ENCODE data around the gene ABTB2. TPM values are rescaled to one million over a fixed set of nuclear protein-coding genes. Genes with fewer than 3 reads are reported as not detected.

Gene ABTB2
- total RNA-seq, 1 experiment from 2014 or later = 46.3 TPM

DNA sequence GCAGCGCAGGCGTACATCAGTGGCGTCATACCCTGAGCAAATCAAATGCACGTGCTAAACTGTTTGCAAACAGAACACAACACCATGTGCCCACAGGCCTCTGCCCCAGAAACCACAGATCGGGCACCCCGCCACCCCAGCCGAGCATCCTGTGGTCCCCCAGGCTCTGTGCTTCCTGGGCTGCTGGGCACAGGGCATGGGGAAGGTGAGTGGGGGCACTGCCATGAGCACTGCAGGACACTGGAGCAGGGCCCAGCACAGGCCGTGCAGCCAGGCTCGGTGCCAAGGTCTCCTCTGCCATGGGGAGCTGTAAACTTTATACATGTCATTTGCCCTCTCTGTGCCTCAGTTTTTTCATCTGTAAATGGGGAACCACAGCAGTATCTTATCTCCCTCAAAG lies 189.8 kb downstream of the ABTB2 start:
- no peak overlapping the region for H3K27ac ChIP-seq (ENCODE audit: low read depth, low read length, poor library complexity, severe bottlenecking)
- POLR2A ChIA-PET (ENCODE audit: low non-redundant PET) = no interaction called here
- no peak overlapping the region for H3K4me3 ChIP-seq (ENCODE audit: low read depth, low read length, poor library complexity, severe bottlenecking)
- no TSS peak for BruUV-seq (replicated peaks)
- intact Hi-C loops (cut with micrococcal nuclease; ENCODE audit: unreplicated experiment) = no loop called here
- CTCF ChIA-PET = no interaction called here
- no peaks in the 10 kb centered on the region for H3K27me3 ChIP-seq (replicated peaks; ENCODE audit: insufficient read depth, low read depth, low read length, poor library complexity)
- peaks cover 6% of the 10 kb centered on the region for H3K36me3 ChIP-seq (ENCODE audit: insufficient read depth, low read length, poor library complexity, severe bottlenecking)
- H3K4me1 ChIP-seq (ENCODE audit: insufficient read depth, low read length, poor library complexity, severe bottlenecking) = no peaks in the 10 kb centered on the region
- no peaks in the 10 kb centered on the region for H3K9me3 ChIP-seq (ENCODE audit: low read depth, low read length, poor library complexity, severe bottlenecking)
- no peak for DNase-seq (ENCODE audit: low spot score)
- TF ChIP-seq EZH2 (IDR thresholded peaks at IDR 0.05; ENCODE audit: borderline replicate concordance, low read depth, low read length, poor library complexity, severe bottlenecking) = no peak
- TF ChIP-seq, protein P1, sequence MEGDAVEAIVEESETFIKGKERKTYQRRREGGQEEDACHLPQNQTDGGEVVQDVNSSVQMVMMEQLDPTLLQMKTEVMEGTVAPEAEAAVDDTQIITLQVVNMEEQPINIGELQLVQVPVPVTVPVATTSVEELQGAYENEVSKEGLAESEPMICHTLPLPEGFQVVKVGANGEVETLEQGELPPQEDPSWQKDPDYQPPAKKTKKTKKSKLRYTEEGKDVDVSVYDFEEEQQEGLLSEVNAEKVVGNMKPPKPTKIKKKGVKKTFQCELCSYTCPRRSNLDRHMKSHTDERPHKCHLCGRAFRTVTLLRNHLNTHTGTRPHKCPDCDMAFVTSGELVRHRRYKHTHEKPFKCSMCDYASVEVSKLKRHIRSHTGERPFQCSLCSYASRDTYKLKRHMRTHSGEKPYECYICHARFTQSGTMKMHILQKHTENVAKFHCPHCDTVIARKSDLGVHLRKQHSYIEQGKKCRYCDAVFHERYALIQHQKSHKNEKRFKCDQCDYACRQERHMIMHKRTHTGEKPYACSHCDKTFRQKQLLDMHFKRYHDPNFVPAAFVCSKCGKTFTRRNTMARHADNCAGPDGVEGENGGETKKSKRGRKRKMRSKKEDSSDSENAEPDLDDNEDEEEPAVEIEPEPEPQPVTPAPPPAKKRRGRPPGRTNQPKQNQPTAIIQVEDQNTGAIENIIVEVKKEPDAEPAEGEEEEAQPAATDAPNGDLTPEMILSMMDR (conservative IDR thresholded peaks at IDR 0.05; ENCODE audit: low read depth, low read length) = no peak

DNA sequence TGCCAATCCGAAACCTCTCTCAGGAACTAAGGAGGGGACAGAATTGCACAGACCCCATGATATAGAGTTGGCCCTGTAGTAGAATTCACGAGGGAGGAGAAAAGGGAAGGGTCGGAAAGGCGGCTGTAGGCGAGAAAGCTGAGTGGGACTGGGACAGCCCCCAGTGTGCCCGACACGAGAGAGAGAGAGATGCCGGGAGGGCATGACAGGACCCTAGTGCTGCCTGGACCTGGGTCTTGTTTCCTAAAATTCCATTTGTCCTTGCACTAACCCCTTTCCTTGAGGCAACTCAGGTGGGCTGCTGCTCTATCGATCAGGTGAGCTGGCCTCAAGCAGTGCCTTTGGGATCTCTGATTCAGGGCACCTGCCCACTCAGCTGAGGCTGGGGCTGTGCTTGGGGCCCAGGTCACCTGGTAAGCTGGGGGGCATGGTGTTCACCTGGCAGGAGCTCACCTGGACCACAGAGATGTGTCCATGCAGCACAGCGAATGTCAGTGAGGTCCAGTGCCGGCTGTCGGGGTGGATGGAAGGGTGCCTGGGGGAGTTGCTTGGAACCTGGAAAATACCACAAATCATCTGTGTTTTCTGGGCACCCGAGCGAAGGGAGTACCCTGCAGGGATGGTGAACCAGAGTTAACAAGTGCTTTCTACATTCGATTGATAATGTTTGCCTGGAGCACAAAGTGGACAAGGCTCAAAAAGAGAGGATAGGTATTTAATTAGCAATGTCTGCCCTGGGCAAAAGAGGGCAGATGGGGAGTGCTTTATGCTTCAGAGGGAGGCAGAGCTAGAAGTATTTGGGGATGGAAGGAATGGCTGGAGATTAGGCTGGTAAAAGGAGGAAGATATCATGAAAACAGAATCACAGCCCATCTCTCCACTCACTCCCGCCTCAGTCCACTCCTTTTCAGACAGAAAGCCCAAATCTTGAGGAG lies 190.7 kb downstream of the ABTB2 start:
- Histone ChIP-seq H3K4me3 (ENCODE audit: low read depth, low read length, poor library complexity, severe bottlenecking) (no peak overlapping the region), H3K27me3 (replicated peaks; ENCODE audit: insufficient read depth, low read depth, low read length, poor library complexity) (no peaks in the 10 kb centered on the region), H3K36me3 (ENCODE audit: insufficient read depth, low read length, poor library complexity, severe bottlenecking) (peaks cover 14% of the 10 kb centered on the region), H3K27ac (ENCODE audit: low read depth, low read length, poor library complexity, severe bottlenecking) (no peak overlapping the region), H3K9me3 (ENCODE audit: low read depth, low read length, poor library complexity, severe bottlenecking) (no peaks in the 10 kb centered on the region), H3K4me1 (ENCODE audit: insufficient read depth, low read length, poor library complexity, severe bottlenecking) (no peaks in the 10 kb centered on the region)
- ChIA-PET CTCF (no interaction called here), POLR2A (ENCODE audit: low non-redundant PET) (no interaction called here)
- no peak for DNase-seq (ENCODE audit: low spot score)
- TF ChIP-seq EZH2 (IDR thresholded peaks at IDR 0.05; ENCODE audit: borderline replicate concordance, low read depth, low read length, poor library complexity, severe bottlenecking) = no peak
- TF ChIP-seq, protein P1 (conservative IDR thresholded peaks at IDR 0.05; ENCODE audit: low read depth, low read length) = no peak
- no TSS peak for BruUV-seq (replicated peaks)
- intact Hi-C loops (cut with micrococcal nuclease; ENCODE audit: unreplicated experiment) = no loop called here

DNA sequence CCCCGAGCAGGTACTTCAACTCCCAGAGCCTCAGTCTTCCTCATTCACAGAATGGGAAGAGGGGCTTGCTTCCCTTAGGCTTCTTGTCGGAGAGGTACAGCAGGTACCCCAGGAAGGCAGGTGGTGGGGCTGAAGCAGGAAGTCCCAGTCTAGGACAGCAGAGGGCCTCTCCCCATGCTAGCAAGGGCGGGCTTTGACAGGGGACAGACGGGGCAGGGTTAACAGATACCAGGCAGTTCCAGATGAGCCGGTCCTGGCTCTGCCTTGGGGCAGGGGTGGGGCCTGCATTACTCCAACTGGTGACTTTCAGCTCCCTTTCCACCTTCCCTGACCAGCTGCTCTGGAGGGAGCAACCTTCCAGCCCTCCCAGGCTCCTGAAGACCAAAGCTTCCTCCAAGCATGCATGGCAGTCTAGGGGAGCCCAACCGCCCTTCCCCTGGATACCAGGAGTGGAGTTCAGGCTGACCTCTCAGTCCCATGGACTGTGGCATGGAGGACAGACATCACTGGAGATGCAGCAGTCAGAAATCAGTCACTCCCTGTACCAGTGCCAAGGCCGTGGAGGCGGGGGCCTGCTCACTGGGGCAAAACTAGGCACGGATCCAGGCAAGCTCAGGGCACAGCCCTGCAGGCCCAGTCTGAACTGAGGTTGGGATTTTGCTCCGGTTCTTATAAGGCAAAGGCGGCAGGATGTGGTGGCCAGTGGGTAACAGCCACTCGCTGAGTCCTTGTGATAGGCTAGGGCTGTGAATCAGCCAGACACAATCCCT lies 191.8 kb downstream of the ABTB2 start:
- H3K4me3 ChIP-seq (ENCODE audit: low read depth, low read length, poor library complexity, severe bottlenecking) = no peak overlapping the region

More for the DNA sequence above, 191.8 kb downstream of the ABTB2 start:
- no peak for DNase-seq (ENCODE audit: low spot score)
- TF ChIP-seq, protein P1 (conservative IDR thresholded peaks at IDR 0.05; ENCODE audit: low read depth, low read length) = peak; percentile 37; the same call in 1 of the 2 replicates
- no peak for TF ChIP-seq EZH2 (IDR thresholded peaks at IDR 0.05; ENCODE audit: borderline replicate concordance, low read depth, low read length, poor library complexity, severe bottlenecking)
- H3K36me3 ChIP-seq (ENCODE audit: insufficient read depth, low read length, poor library complexity, severe bottlenecking) = peaks cover 14% of the 10 kb centered on the region
- POLR2A ChIA-PET (ENCODE audit: low non-redundant PET) = no interaction called here
- no peak overlapping the region for H3K27ac ChIP-seq (ENCODE audit: low read depth, low read length, poor library complexity, severe bottlenecking)
- H3K4me1 ChIP-seq (ENCODE audit: insufficient read depth, low read length, poor library complexity, severe bottlenecking) = no peaks in the 10 kb centered on the region
- BruUV-seq (replicated peaks) = no TSS peak
- no peaks in the 10 kb centered on the region for H3K9me3 ChIP-seq (ENCODE audit: low read depth, low read length, poor library complexity, severe bottlenecking)
- intact Hi-C loops (cut with micrococcal nuclease; ENCODE audit: unreplicated experiment) = no loop called here
- CTCF ChIA-PET = interaction anchor here (1.1 to 1.8 kb wide), 2 partner anchors 8 to 13 kb away, joined by 6 read pairs; no protein-coding TSS in a partner anchor
- H3K27me3 ChIP-seq (replicated peaks; ENCODE audit: insufficient read depth, low read depth, low read length, poor library complexity) = no peaks in the 10 kb centered on the region

All from A673 (cell line).